ENCODE measurements around the gene SOHLH1.

DNA sequence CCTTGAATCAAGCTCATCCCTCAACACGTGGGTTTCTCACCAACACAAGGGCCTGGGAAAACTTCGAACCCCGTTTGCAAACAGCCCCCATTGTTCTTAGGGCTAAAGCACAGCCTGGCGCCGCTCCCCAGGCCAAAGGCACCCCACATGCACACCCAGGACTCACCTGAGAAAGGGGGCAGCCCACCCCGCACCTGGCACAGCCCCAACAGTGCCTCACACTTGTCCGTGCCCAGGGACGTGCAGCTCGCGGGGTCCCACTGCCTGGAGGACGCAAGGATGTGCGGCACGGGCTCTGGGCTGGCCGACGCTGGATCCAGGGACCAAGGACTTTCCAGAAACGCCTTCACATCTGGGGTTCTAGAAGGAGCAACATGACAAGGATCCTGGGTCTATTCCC, 2.8 kb downstream of the SOHLH1 start:
- TF ChIP-seq, protein P1, sequence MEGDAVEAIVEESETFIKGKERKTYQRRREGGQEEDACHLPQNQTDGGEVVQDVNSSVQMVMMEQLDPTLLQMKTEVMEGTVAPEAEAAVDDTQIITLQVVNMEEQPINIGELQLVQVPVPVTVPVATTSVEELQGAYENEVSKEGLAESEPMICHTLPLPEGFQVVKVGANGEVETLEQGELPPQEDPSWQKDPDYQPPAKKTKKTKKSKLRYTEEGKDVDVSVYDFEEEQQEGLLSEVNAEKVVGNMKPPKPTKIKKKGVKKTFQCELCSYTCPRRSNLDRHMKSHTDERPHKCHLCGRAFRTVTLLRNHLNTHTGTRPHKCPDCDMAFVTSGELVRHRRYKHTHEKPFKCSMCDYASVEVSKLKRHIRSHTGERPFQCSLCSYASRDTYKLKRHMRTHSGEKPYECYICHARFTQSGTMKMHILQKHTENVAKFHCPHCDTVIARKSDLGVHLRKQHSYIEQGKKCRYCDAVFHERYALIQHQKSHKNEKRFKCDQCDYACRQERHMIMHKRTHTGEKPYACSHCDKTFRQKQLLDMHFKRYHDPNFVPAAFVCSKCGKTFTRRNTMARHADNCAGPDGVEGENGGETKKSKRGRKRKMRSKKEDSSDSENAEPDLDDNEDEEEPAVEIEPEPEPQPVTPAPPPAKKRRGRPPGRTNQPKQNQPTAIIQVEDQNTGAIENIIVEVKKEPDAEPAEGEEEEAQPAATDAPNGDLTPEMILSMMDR (IDR thresholded peaks at IDR 0.05): no peak
- TF ChIP-seq POLR2A (IDR thresholded peaks at IDR 0.05): no peak
- TF ChIP-seq EP300 (IDR thresholded peaks at IDR 0.05): no peak
- TF ChIP-seq POLR2AphosphoS5 (IDR thresholded peaks at IDR 0.05): no peak
